NCI-H2107 treated with DMSO at 0.1 percent for 48 hours (cell line): ENCODE results near the gene NPAS3.

Experiments
- DNase-seq: peaks from one replicate; lab custom pipeline; 2025; ENCODE audit not compliant: unreplicated experiment; lab: John Stamatoyannopoulos, UW

The NPAS3 gene

GRCh38 chr14:33364466-33364865, 425.8 kb downstream of the NPAS3 start:
- no peak for DNase-seq

GRCh38 chr14:33369041-33369440, 430.4 kb downstream of the NPAS3 start:
- DNase-seq = no peak

- no peak for DNase-seq
These were observed 431.3 kb downstream of the NPAS3 start for GRCh38 chr14:33369972-33370371.

- DNase-seq = no peak
These were observed 431.7 kb downstream of the NPAS3 start for GRCh38 chr14:33370426-33370825.

GRCh38 chr14:33375196-33375595, 436.5 kb downstream of the NPAS3 start:
- DNase-seq = no peak

- no peak for DNase-seq
These were observed 437.1 kb downstream of the NPAS3 start for GRCh38 chr14:33375786-33376185.

GRCh38 chr14:33376510-33376909, 437.8 kb downstream of the NPAS3 start:
- no peak for DNase-seq

- no peak for DNase-seq
These were observed 439.1 kb downstream of the NPAS3 start for GRCh38 chr14:33377596-33378390.

GRCh38 chr14:33381717-33382116, 443.0 kb downstream of the NPAS3 start:
- DNase-seq = no peak

GRCh38 chr14:33386140-33386539, 447.5 kb downstream of the NPAS3 start:
- no peak for DNase-seq

GRCh38 chr14:33386781-33387180, 448.1 kb downstream of the NPAS3 start:
- DNase-seq = no peak

- no peak for DNase-seq
These were observed 451.7 kb downstream of the NPAS3 start for GRCh38 chr14:33390335-33390734.

GRCh38 chr14:33393231-33393894, 454.7 kb downstream of the NPAS3 start:
- DNase-seq = no peak

- no peak for DNase-seq
These were observed 455.3 kb downstream of the NPAS3 start for GRCh38 chr14:33393895-33394368.

- DNase-seq = no peak
These were observed 462.6 kb downstream of the NPAS3 start for GRCh38 chr14:33401311-33401710.

GRCh38 chr14:33402604-33403003, 463.9 kb downstream of the NPAS3 start:
- no peak for DNase-seq

GRCh38 chr14:33404054-33404453, 465.4 kb downstream of the NPAS3 start:
- DNase-seq = no peak

- DNase-seq = no peak
These were observed 466.4 kb downstream of the NPAS3 start for GRCh38 chr14:33404964-33405574.

- DNase-seq = no peak
These were observed 468.1 kb downstream of the NPAS3 start for GRCh38 chr14:33406766-33407165.

GRCh38 chr14:33408291-33408690, 469.6 kb downstream of the NPAS3 start:
- no peak for DNase-seq

GRCh38 chr14:33412450-33412849, 473.8 kb downstream of the NPAS3 start:
- DNase-seq = no peak

GRCh38 chr14:33413381-33413780, 474.7 kb downstream of the NPAS3 start:
- no peak for DNase-seq
